Nephron progenitor cell (in vitro differentiated cells): ENCODE data around the gene PTPRR.

ENCODE experiments used
- DNase-seq: peaks from one replicate; pipeline ENCODE4 v3.0.0; 2021
- H3K27ac Mint-ChIP-seq: 2 replicates; pipeline ENCODE4 v1.8.0; 2021; ENCODE audit warnings: mild to moderate bottlenecking, moderate library complexity, mixed read lengths
- H3K27me3 Mint-ChIP-seq: 2 replicates; pipeline ENCODE4 v1.8.0; 2021; ENCODE audit warnings: mild to moderate bottlenecking, low read depth, mixed read lengths; ENCODE audit not compliant: poor library complexity
- H3K36me3 Mint-ChIP-seq: 2 replicates; pipeline ENCODE4 v1.8.0; 2021; ENCODE audit warnings: low read depth, mixed read lengths
- H3K4me1 Mint-ChIP-seq: 2 replicates; pipeline ENCODE4 v1.8.0; 2021; ENCODE audit warnings: mixed read lengths
- H3K4me3 Mint-ChIP-seq: 2 replicates; pipeline ENCODE4 v1.8.0; 2021; ENCODE audit warnings: mild to moderate bottlenecking, moderate library complexity, mixed read lengths
- H3K9me3 Mint-ChIP-seq: 2 replicates; pipeline ENCODE4 v1.8.0; 2021; ENCODE audit warnings: mild to moderate bottlenecking, moderate library complexity, mixed read lengths
- CTCF ChIP-seq: fragments of 200-600 bp; sonication (generic); IDR thresholded peaks from 2 replicates; pipeline ENCODE4 v1.5.0; 2021; ENCODE audit warnings: antibody characterized with exemption

The PTPRR gene

GRCh38 chr12:70920251-70920851, at the start of gene PTPRR:
Gene PTPRR (minus strand): TSS chr12:70920738. CDS start chr12:70920390, 348 bp downstream.
- peaks cover 53% of the 10 kb centered on the region for H3K27me3 Mint-ChIP-seq
- H3K27ac Mint-ChIP-seq, result no peak within 1 kb of the TSS
- H3K4me3 Mint-ChIP-seq, result peak within 1 kb of the TSS; percentile 80
- no peak for TF ChIP-seq CTCF
- peak; percentile 69 for DNase-seq
- H3K4me1 Mint-ChIP-seq, result peaks cover 26% of the 10 kb centered on the region
- H3K36me3 Mint-ChIP-seq, result no peaks in the 10 kb centered on the region
- no peaks in the 10 kb centered on the region for H3K9me3 Mint-ChIP-seq

- no peak for TF ChIP-seq CTCF
- H3K4me3 Mint-ChIP-seq, result no peak overlapping the region
- no peak overlapping the region for H3K27ac Mint-ChIP-seq
- H3K27me3 Mint-ChIP-seq, result no peaks in the 10 kb centered on the region
- H3K36me3 Mint-ChIP-seq, result no peaks in the 10 kb centered on the region
- H3K4me1 Mint-ChIP-seq, result peaks cover 31% of the 10 kb centered on the region
- H3K9me3 Mint-ChIP-seq, result no peaks in the 10 kb centered on the region
- no peak for DNase-seq
Observed at GRCh38 chr12:70966996-70967790, 46.7 kb upstream of the PTPRR start.

- H3K36me3 Mint-ChIP-seq, result no peaks in the 10 kb centered on the region
- no peaks in the 10 kb centered on the region for H3K27me3 Mint-ChIP-seq
- no peak overlapping the region for H3K27ac Mint-ChIP-seq
- TF ChIP-seq CTCF, result no peak
- H3K9me3 Mint-ChIP-seq, result no peaks in the 10 kb centered on the region
- no peak for DNase-seq
- H3K4me1 Mint-ChIP-seq, result peaks cover 39% of the 10 kb centered on the region
- no peak overlapping the region for H3K4me3 Mint-ChIP-seq
Observed at GRCh38 chr12:70966046-70966445, 45.5 kb upstream of the PTPRR start.

- Mint-ChIP-seq H3K36me3 (no peaks in the 10 kb centered on the region), H3K27ac (no peak overlapping the region), H3K4me3 (no peak overlapping the region), H3K9me3 (no peaks in the 10 kb centered on the region), H3K27me3 (no peaks in the 10 kb centered on the region), H3K4me1 (peaks cover 39% of the 10 kb centered on the region)
- DNase-seq, result no peak
- no peak for TF ChIP-seq CTCF
Observed at GRCh38 chr12:70964867-70965510, 44.5 kb upstream of the PTPRR start.

- H3K27me3 Mint-ChIP-seq, result peaks cover 2% of the 10 kb centered on the region
- peaks cover 39% of the 10 kb centered on the region for H3K4me1 Mint-ChIP-seq
- H3K4me3 Mint-ChIP-seq, result no peak overlapping the region
- peak overlapping the region; percentile 8 for H3K27ac Mint-ChIP-seq
- no peak for TF ChIP-seq CTCF
- peak; percentile 21 for DNase-seq
- H3K9me3 Mint-ChIP-seq, result peaks cover 13% of the 10 kb centered on the region
- peaks cover 11% of the 10 kb centered on the region for H3K36me3 Mint-ChIP-seq
Observed at GRCh38 chr12:70963081-70963660, 42.6 kb upstream of the PTPRR start.
